Islet of Langerhans (tissue), 1 donor: ENCODE data around the gene FAM151A.

ENCODE experiments used
- FAIRE-seq: peaks from one replicate; lab custom pipeline; 2011; peaks lifted over from hg19 to GRCh38; lab: Jason Lieb, UNC

The FAM151A gene

GRCh38 chr1:54604051-54604450, 19.3 kb downstream of the FAM151A start:
- FAIRE-seq, result no peak

GRCh38 chr1:54603241-54603640, 20.1 kb downstream of the FAM151A start:
- FAIRE-seq, result no peak

- no peak for FAIRE-seq
These were observed 20.8 kb downstream of the FAM151A start for GRCh38 chr1:54602554-54602953.

- FAIRE-seq, result no peak
These were observed 21.6 kb downstream of the FAM151A start for GRCh38 chr1:54601730-54602129.

- no peak for FAIRE-seq
These were observed 22.2 kb downstream of the FAM151A start for GRCh38 chr1:54600947-54601721.

- FAIRE-seq, result no peak
These were observed 24.0 kb downstream of the FAM151A start for GRCh38 chr1:54599211-54599823.

- FAIRE-seq, result no peak
These were observed 25.8 kb downstream of the FAM151A start for GRCh38 chr1:54597455-54598030.

GRCh38 chr1:54596756-54597155, 26.6 kb downstream of the FAM151A start:
- FAIRE-seq, result no peak

GRCh38 chr1:54595956-54596498, 27.3 kb downstream of the FAM151A start:
- FAIRE-seq, result no peak

- FAIRE-seq, result no peak
These were observed 28.9 kb downstream of the FAM151A start for GRCh38 chr1:54594463-54594862.

- no peak for FAIRE-seq
These were observed 29.7 kb downstream of the FAM151A start for GRCh38 chr1:54593571-54594160.

- FAIRE-seq, result no peak
These were observed 32.1 kb downstream of the FAM151A start for GRCh38 chr1:54591127-54591756.

- no peak for FAIRE-seq
These were observed 34.9 kb downstream of the FAM151A start for GRCh38 chr1:54588377-54588776.

GRCh38 chr1:54585181-54586066, 37.9 kb downstream of the FAM151A start:
- no peak for FAIRE-seq

GRCh38 chr1:54584575-54584974, 38.8 kb downstream of the FAM151A start:
- FAIRE-seq, result no peak

GRCh38 chr1:54583871-54584270, 39.5 kb downstream of the FAM151A start:
- no peak for FAIRE-seq

GRCh38 chr1:54583307-54583686, 40.0 kb downstream of the FAM151A start:
- no peak for FAIRE-seq

GRCh38 chr1:54582566-54583306, 40.6 kb downstream of the FAM151A start:
- FAIRE-seq, result no peak

- no peak for FAIRE-seq
These were observed 41.7 kb downstream of the FAM151A start for GRCh38 chr1:54581621-54582035.

- no peak for FAIRE-seq
These were observed 42.3 kb downstream of the FAM151A start for GRCh38 chr1:54580856-54581550.
